ENCODE data around the gene ABCC4.

- TF ChIP-seq POLR2A (IDR thresholded peaks at IDR 0.05): no peak
- TF ChIP-seq CTCF (IDR thresholded peaks at IDR 0.05): no peak
Measured at GRCh38 chr13:95049772-95050171, 251.5 kb downstream of the ABCC4 start.
